ENCODE measurements around the gene NTM.

DNA sequence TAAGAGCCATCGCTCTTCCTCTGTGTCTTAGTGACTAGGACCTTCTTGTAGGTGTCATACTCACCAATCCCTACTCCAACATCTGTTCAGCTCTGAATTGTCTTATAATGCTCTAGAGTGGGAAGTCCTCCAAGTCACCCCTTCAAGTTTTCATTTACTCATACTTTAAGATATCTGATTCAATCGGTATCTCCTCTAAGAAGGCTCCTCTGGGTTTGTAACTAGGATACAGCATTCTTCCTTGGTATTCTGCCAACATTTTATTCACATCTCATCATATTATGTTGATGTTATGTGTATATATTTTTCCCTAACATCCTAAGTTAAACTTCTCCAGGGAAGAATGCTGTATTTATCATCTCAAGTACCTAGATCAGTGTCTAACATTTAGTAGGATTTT is 662.1 kb downstream of the NTM start:
- TF ChIP-seq, protein P1, sequence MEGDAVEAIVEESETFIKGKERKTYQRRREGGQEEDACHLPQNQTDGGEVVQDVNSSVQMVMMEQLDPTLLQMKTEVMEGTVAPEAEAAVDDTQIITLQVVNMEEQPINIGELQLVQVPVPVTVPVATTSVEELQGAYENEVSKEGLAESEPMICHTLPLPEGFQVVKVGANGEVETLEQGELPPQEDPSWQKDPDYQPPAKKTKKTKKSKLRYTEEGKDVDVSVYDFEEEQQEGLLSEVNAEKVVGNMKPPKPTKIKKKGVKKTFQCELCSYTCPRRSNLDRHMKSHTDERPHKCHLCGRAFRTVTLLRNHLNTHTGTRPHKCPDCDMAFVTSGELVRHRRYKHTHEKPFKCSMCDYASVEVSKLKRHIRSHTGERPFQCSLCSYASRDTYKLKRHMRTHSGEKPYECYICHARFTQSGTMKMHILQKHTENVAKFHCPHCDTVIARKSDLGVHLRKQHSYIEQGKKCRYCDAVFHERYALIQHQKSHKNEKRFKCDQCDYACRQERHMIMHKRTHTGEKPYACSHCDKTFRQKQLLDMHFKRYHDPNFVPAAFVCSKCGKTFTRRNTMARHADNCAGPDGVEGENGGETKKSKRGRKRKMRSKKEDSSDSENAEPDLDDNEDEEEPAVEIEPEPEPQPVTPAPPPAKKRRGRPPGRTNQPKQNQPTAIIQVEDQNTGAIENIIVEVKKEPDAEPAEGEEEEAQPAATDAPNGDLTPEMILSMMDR (IDR thresholded peaks at IDR 0.05) = no peak
- TF ChIP-seq POLR2AphosphoS5 (IDR thresholded peaks at IDR 0.05) (no peak), POLR2A (IDR thresholded peaks at IDR 0.05) (no peak)
